ENCODE results near the gene SH2D7.
A peak's percentile ranks its signal among the peaks of the same experiment; 100 is the strongest.
"Not testable (repeated sequence)": the region's sequence is repeated elsewhere in the genome, so short reads cannot be mapped to it uniquely, and the experiment has no call there.

SH2D7 gene

GRCh38 chr15:78146425-78147154 lies 54.2 kb downstream of the SH2D7 start:
- no peak for DNase-seq

- DNase-seq, result no peak
Observed at GRCh38 chr15:78147566-78147965, 55.2 kb downstream of the SH2D7 start.

- DNase-seq, result no peak
Observed at GRCh38 chr15:78148392-78149067, 56.2 kb downstream of the SH2D7 start.

- peak; percentile 96 for DNase-seq
Observed at GRCh38 chr15:78149068-78149804, 56.9 kb downstream of the SH2D7 start, which contains the start of gene IDH3A. TSS of gene IDH3A (plus strand) at chr15:78149362. CDS start at chr15:78149404, 42 bp downstream.

GRCh38 chr15:78149805-78150751 lies 57.7 kb downstream of the SH2D7 start:
- peak; percentile 69 for DNase-seq

- DNase-seq, result not testable (repeated sequence)
Observed at GRCh38 chr15:78151075-78151474, 58.7 kb downstream of the SH2D7 start.
